GDM1 (cell line): ENCODE results near the gene ODAD2.
"Not testable (repeated sequence)": the region's sequence is repeated elsewhere in the genome, so short reads cannot be mapped to it uniquely, and the experiment has no call there.

Experiments used
- DNase-seq: peaks from one replicate; lab custom pipeline; 2025; lab: John Stamatoyannopoulos, UW

ODAD2 gene

GRCh38 chr10:27969931-27970330 is 28.9 kb downstream of the ODAD2 start:
- DNase-seq: not testable (repeated sequence)

- DNase-seq: no peak
Observed at GRCh38 chr10:27959093-27959715, 39.7 kb downstream of the ODAD2 start.

- DNase-seq: not testable (repeated sequence)
Observed at GRCh38 chr10:27958383-27958782, 40.5 kb downstream of the ODAD2 start.

- DNase-seq: no peak
Observed at GRCh38 chr10:27950242-27950564, 48.7 kb downstream of the ODAD2 start.

- no peak for DNase-seq
Observed at GRCh38 chr10:27949528-27950241, 49.2 kb downstream of the ODAD2 start.

GRCh38 chr10:27948186-27948585 is 50.7 kb downstream of the ODAD2 start:
- no peak for DNase-seq

GRCh38 chr10:27947540-27947939 is 51.3 kb downstream of the ODAD2 start:
- DNase-seq: no peak

GRCh38 chr10:27944005-27944404 is 54.9 kb downstream of the ODAD2 start:
- DNase-seq: no peak

GRCh38 chr10:27914888-27915287 is 84.0 kb downstream of the ODAD2 start:
- DNase-seq: no peak

GRCh38 chr10:27912231-27912630 is 86.6 kb downstream of the ODAD2 start:
- DNase-seq: no peak

- no peak for DNase-seq
Observed at GRCh38 chr10:27911539-27911938, 87.3 kb downstream of the ODAD2 start.

GRCh38 chr10:27911011-27911410 is 87.9 kb downstream of the ODAD2 start:
- DNase-seq: no peak

GRCh38 chr10:27908231-27908630 is 90.6 kb downstream of the ODAD2 start:
- DNase-seq: no peak

GRCh38 chr10:27899485-27899884 is 99.4 kb downstream of the ODAD2 start:
- not testable (repeated sequence) for DNase-seq

- no peak for DNase-seq
Observed at GRCh38 chr10:27899058-27899457, 99.8 kb downstream of the ODAD2 start.

GRCh38 chr10:27893358-27893954 is 105.4 kb downstream of the ODAD2 start:
- DNase-seq: no peak

GRCh38 chr10:27890971-27891370 is 107.9 kb downstream of the ODAD2 start:
- DNase-seq: no peak

GRCh38 chr10:27889518-27889917 is 109.4 kb downstream of the ODAD2 start:
- no peak for DNase-seq

GRCh38 chr10:27884185-27884641 is 114.7 kb downstream of the ODAD2 start:
- DNase-seq: no peak

GRCh38 chr10:27878281-27878680 is 120.6 kb downstream of the ODAD2 start:
- no peak for DNase-seq

- DNase-seq: no peak
Observed at GRCh38 chr10:27865221-27865635, 133.7 kb downstream of the ODAD2 start.

GRCh38 chr10:27861781-27862180 is 137.1 kb downstream of the ODAD2 start:
- no peak for DNase-seq

GRCh38 chr10:27857616-27858015 is 141.3 kb downstream of the ODAD2 start:
- DNase-seq: no peak
